Mesothelial cell of epicardium (in vitro differentiated cells): ENCODE data around the gene TMEM167A. TPM values are rescaled to one million over a fixed set of nuclear protein-coding genes. Genes with fewer than 3 reads are reported as not detected.

Experiments used
- DNase-seq, 2 experiments: peaks; one replicate each; pipeline ENCODE4 v3.0.0; 2021; ENCODE audit warnings: low spot score in 2 of 2; ENCODE audit not compliant: unreplicated experiment in 2 of 2
- H3K27ac Mint-ChIP-seq: 2 replicates; pipeline ENCODE4 v1.8.0; 2021; ENCODE audit warnings: mixed read lengths
- H3K27me3 Mint-ChIP-seq: 2 replicates; pipeline ENCODE4 v1.8.0; 2021; ENCODE audit warnings: low read depth, mixed read lengths
- H3K36me3 Mint-ChIP-seq: 2 replicates; pipeline ENCODE4 v1.8.0; 2021; ENCODE audit warnings: mixed read lengths
- H3K4me1 Mint-ChIP-seq: 2 replicates; pipeline ENCODE4 v1.8.0; 2021; ENCODE audit warnings: mixed read lengths
- H3K4me3 Mint-ChIP-seq: 2 replicates; pipeline ENCODE4 v1.8.0; 2021; ENCODE audit warnings: mild to moderate bottlenecking, moderate library complexity, mixed read lengths
- H3K9me3 Mint-ChIP-seq: 2 replicates; pipeline ENCODE4 v1.8.0; 2021; ENCODE audit warnings: mixed read lengths
- total RNA-seq: library from RNA; stranded (reverse); gene quantifications from 3 replicates; pipeline ENCODE4 v1.2.1, GENCODE V29; 2021
- TF ChIP-seq, protein P1 (sequence below): fragments of 200-600 bp; sonication (generic); IDR thresholded peaks from one replicate; pipeline ENCODE4 v1.5.0; 2021; ENCODE audit warnings: antibody characterized with exemption; ENCODE audit not compliant: unreplicated experiment

TMEM167A gene
- 97.1 to 110 TPM (median 101 TPM) in 3 replicates for total RNA-seq

DNA sequence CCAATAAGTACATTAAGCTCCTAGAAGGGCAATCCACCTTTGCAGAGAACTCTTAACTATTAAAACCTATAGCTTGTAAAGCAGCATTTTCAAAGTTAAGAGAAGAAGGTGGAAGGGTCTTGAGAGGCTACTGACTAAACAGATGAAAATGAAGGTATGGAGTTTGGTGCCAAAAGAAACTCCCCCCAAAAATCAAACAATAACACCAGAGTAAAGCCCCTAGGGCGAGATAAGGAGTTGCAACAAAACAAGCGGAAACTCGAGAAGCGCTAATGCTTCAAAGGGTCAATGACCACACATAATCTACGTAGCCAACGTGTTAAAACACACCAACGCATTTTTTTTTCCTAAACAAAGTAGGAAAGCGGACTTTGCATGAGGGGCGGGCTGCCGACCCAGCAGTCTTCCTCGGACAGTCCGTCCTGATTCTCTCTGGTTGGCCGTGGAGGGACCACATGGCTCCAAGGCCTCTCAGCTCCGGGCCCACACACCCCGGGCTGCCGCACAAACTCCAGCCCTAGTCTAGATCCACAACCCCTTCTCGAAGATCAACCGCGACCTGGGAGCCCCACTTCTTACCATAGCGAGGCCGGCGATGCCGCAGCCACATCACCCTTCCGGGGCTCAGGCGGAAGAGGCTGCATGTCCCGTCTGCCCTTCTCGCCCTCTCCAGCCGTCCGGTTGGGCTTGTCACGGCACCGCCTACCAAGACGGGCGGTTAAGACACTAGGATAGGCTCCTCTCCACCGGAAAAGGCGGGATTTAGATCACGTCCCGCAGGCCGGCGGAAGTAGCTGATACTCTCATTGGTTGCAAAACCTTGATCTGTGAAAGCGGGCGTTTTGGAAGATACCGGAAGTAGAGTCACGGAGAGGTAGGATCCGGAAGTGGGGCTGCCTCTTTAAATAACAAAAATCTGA lies at the start of gene TMEM167A, which contains the start of gene XRCC4:
TMEM167A (minus strand) TSS at position 653 of the 920 bp plus-strand sequence; CDS start at position 582, 71 bp downstream.
XRCC4 (plus strand) TSS at position 806 of the 920 bp plus-strand sequence. CDS start 27,373 bp downstream, outside the sequence.
- TF ChIP-seq, protein P1, sequence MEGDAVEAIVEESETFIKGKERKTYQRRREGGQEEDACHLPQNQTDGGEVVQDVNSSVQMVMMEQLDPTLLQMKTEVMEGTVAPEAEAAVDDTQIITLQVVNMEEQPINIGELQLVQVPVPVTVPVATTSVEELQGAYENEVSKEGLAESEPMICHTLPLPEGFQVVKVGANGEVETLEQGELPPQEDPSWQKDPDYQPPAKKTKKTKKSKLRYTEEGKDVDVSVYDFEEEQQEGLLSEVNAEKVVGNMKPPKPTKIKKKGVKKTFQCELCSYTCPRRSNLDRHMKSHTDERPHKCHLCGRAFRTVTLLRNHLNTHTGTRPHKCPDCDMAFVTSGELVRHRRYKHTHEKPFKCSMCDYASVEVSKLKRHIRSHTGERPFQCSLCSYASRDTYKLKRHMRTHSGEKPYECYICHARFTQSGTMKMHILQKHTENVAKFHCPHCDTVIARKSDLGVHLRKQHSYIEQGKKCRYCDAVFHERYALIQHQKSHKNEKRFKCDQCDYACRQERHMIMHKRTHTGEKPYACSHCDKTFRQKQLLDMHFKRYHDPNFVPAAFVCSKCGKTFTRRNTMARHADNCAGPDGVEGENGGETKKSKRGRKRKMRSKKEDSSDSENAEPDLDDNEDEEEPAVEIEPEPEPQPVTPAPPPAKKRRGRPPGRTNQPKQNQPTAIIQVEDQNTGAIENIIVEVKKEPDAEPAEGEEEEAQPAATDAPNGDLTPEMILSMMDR, result no peak
- H3K4me1 Mint-ChIP-seq, result peaks cover 45% of the 10 kb centered on the region
- H3K27me3 Mint-ChIP-seq, result no peaks in the 10 kb centered on the region
- peaks cover 18% of the 10 kb centered on the region for H3K36me3 Mint-ChIP-seq
- DNase-seq, result peak; percentile 79 to 87
- H3K9me3 Mint-ChIP-seq, result no peaks in the 10 kb centered on the region
- peak within 1 kb of the TSS; percentile 98 for H3K4me3 Mint-ChIP-seq
- H3K27ac Mint-ChIP-seq, result peak within 1 kb of the TSS; percentile 98

- Mint-ChIP-seq H3K36me3 (peaks cover 39% of the 10 kb centered on the region), H3K9me3 (peaks cover 44% of the 10 kb centered on the region), H3K4me1 (no peaks in the 10 kb centered on the region), H3K27me3 (no peaks in the 10 kb centered on the region), H3K4me3 (no peak overlapping the region), H3K27ac (no peak overlapping the region)
- no peak for DNase-seq
- TF ChIP-seq, protein P1, result no peak
Measured at GRCh38 chr5:83126501-83126900, 49.3 kb upstream of the TMEM167A start.

- peaks cover 41% of the 10 kb centered on the region for H3K9me3 Mint-ChIP-seq
- no peak overlapping the region for H3K27ac Mint-ChIP-seq
- no peaks in the 10 kb centered on the region for H3K4me1 Mint-ChIP-seq
- no peak for DNase-seq
- H3K4me3 Mint-ChIP-seq, result no peak overlapping the region
- TF ChIP-seq, protein P1, result no peak
- no peaks in the 10 kb centered on the region for H3K27me3 Mint-ChIP-seq
- peaks cover 34% of the 10 kb centered on the region for H3K36me3 Mint-ChIP-seq
Measured at GRCh38 chr5:83125560-83125959, 48.4 kb upstream of the TMEM167A start.

- Mint-ChIP-seq H3K27me3 (no peaks in the 10 kb centered on the region), H3K4me1 (no peaks in the 10 kb centered on the region)
Measured at GRCh38 chr5:83124593-83124992, 47.4 kb upstream of the TMEM167A start.

DNA sequence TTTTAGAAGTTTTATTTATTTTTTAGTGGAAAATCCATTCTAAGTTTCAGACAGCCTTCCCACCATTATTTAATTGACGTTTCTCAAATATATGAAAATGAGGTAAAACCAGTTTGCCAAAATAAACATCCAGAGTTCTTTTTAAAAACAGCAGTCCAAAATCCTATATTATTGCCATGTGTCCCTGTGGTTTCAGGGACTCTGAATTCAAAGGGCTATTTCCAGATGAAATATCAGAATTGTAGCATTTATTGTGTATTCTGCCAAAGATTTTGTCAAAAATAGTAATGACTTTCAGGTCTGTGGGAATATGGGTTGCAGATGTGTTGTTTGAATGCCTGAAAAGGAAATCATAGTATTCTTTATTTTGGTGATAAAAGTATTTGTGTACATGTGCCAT lies 41.8 kb upstream of the TMEM167A start:
- Mint-ChIP-seq H3K27me3 (no peaks in the 10 kb centered on the region), H3K36me3 (peaks cover 24% of the 10 kb centered on the region), H3K9me3 (peaks cover 21% of the 10 kb centered on the region), H3K4me1 (no peaks in the 10 kb centered on the region), H3K27ac (no peak overlapping the region), H3K4me3 (no peak overlapping the region)
- TF ChIP-seq, protein P1, result no peak
- DNase-seq, result no peak

More at GRCh38 chr5:83124593-83124992, 47.4 kb upstream of the TMEM167A start:
- TF ChIP-seq, protein P1, result no peak
- H3K9me3 Mint-ChIP-seq, result peaks cover 36% of the 10 kb centered on the region
- no peak overlapping the region for H3K4me3 Mint-ChIP-seq
- no peak overlapping the region for H3K27ac Mint-ChIP-seq
- peaks cover 31% of the 10 kb centered on the region for H3K36me3 Mint-ChIP-seq
- no peak for DNase-seq
